Measurements from ENCODE around the gene RNF17. TPM values are rescaled to one million over a fixed set of nuclear protein-coding genes. Genes with fewer than 3 reads are reported as not detected.

Gene RNF17
- total and polyA plus RNA-seq, 12 donors, result 0.28 TPM; not detected in 11

DNA sequence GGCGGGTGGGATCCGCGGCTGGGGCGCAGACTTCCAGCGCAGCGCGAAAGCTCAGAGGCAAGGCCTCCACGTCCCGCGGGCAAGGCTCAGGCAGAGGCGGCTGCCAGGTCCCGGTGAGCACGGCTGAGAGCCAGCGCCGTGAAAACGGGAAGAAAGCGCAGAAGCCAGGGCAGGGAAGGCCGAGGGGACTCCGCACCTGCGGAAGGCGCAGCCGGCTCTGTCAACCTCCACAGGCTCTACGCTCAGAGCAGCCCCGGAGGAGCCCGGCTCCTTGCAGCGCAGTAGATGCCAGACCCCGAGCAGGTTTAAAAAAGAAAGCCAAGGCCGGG lies 131.0 kb downstream of the RNF17 start:
- no peaks in the 10 kb centered on the region for H3K36me3 ChIP-seq (replicated peaks in 1 of 2)
- TF ChIP-seq, protein P1, sequence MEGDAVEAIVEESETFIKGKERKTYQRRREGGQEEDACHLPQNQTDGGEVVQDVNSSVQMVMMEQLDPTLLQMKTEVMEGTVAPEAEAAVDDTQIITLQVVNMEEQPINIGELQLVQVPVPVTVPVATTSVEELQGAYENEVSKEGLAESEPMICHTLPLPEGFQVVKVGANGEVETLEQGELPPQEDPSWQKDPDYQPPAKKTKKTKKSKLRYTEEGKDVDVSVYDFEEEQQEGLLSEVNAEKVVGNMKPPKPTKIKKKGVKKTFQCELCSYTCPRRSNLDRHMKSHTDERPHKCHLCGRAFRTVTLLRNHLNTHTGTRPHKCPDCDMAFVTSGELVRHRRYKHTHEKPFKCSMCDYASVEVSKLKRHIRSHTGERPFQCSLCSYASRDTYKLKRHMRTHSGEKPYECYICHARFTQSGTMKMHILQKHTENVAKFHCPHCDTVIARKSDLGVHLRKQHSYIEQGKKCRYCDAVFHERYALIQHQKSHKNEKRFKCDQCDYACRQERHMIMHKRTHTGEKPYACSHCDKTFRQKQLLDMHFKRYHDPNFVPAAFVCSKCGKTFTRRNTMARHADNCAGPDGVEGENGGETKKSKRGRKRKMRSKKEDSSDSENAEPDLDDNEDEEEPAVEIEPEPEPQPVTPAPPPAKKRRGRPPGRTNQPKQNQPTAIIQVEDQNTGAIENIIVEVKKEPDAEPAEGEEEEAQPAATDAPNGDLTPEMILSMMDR (IDR thresholded peaks at IDR 0.05), result no peak
- no peak for TF ChIP-seq POLR2A (IDR thresholded peaks at IDR 0.05)

DNA sequence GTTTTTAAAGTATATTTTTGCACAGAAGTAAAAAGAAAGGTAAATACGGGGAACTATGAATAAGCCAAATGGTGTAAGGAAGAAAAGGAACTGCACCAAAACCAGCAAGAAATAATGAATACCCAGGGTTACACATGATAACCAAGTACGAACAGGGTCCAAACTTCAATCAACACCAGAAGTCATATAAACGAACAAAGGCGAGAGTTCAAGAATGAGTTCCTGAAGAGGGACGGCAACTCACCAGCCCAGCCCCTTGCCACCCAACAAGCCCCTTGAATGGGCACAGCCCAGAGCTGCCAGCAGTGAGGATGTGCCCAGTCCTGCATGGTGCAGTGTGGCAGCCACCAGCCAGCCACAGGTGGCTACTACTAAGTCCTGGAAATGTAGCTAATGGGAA lies 132.1 kb downstream of the RNF17 start:
- TF ChIP-seq, protein P1 (IDR thresholded peaks at IDR 0.05), result no peak
- no peak for TF ChIP-seq POLR2A (IDR thresholded peaks at IDR 0.05)
- H3K4me3 ChIP-seq, result no peak overlapping the region
- intact Hi-C loops (cut with DNase I), result no loop called here
- H3K4me1 ChIP-seq (replicated peaks in 1 of 2), result no peaks in the 10 kb centered on the region
- H3K36me3 ChIP-seq (replicated peaks in 1 of 2), result no peaks in the 10 kb centered on the region
- no peak for DNase-seq
- no peaks in the 10 kb centered on the region for H3K9me3 ChIP-seq (replicated peaks in 1 of 3)
- 87 to 93% (median 92%) methylated on average over 5 of the region's 5 CpGs for WGBS, 4 donors
- H3K27ac ChIP-seq, result no peak overlapping the region
- no peaks in the 10 kb centered on the region for H3K27me3 ChIP-seq

More for the DNA sequence above, 131.0 kb downstream of the RNF17 start:
- Histone ChIP-seq H3K4me1 (replicated peaks in 1 of 2) (no peaks in the 10 kb centered on the region), H3K9me3 (replicated peaks in 1 of 3) (no peaks in the 10 kb centered on the region), H3K27ac (no peak overlapping the region), H3K27me3 (no peaks in the 10 kb centered on the region), H3K4me3 (no peak overlapping the region)
- 92 to 95% (median 93%) methylated on average over 16 to 28 of the region's 28 CpGs for WGBS, 4 donors
- no peak for DNase-seq
- intact Hi-C loops (cut with DNase I), result no loop called here

DNA sequence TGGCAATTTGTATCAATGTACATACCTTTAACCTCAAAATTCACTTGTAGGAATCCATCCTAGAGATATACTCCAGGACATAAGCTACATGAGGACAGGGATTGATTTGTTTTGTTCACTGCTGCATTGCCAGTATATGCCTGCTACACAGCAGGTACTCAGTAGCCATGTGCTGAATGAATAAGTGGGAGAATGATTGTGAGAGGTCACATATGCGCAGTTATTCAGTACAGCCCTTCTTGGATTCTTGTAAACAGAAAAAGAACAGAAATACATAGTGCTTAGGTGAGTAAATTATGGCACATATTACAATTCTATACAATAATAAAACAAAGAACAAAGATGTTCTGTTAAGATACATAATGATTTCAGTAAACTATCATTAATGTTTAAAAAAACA lies 133.3 kb downstream of the RNF17 start:
- no peak overlapping the region for H3K4me3 ChIP-seq
- WGBS, 4 donors, result 94 to 100% (median 98%) methylated on average over 1 of the region's 1 CpG
- no peaks in the 10 kb centered on the region for H3K27me3 ChIP-seq
- H3K27ac ChIP-seq, result no peak overlapping the region
- no peaks in the 10 kb centered on the region for H3K9me3 ChIP-seq (replicated peaks in 1 of 3)
- TF ChIP-seq, protein P1 (IDR thresholded peaks at IDR 0.05), result no peak
- no peak for TF ChIP-seq POLR2A (IDR thresholded peaks at IDR 0.05)
- intact Hi-C loops (cut with DNase I), result no loop called here
- no peak for DNase-seq
- H3K36me3 ChIP-seq (replicated peaks in 1 of 2), result no peaks in the 10 kb centered on the region
- H3K4me1 ChIP-seq (replicated peaks in 1 of 2), result no peaks in the 10 kb centered on the region

DNA sequence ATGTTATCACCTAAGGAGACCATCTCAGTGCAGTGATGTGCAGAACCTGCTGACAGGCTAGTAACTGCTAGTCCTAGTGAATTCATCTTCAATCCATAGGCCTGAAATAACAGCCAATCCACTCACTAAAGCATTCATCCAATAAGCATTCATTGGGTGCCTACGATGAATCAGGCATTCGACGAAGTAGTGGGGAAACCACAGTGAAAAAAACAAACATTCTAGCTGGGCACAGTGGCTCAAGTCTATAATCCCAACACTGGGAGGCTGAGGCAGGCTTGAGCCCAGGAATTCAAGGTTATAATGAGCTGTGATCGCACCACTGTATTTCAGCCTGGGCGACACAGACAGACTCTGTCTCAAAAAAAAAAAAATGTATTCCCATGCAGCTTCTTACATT lies 135.6 kb downstream of the RNF17 start:
- Histone ChIP-seq H3K4me3 (no peak overlapping the region), H3K4me1 (replicated peaks in 1 of 2) (no peaks in the 10 kb centered on the region), H3K27me3 (no peaks in the 10 kb centered on the region), H3K9me3 (replicated peaks in 1 of 3) (no peaks in the 10 kb centered on the region), H3K36me3 (replicated peaks in 1 of 2) (no peaks in the 10 kb centered on the region), H3K27ac (no peak overlapping the region)
- DNase-seq, result no peak
- WGBS, 4 donors, result 95 to 98% (median 97%) methylated on average over 5 of the region's 5 CpGs
- TF ChIP-seq POLR2A (IDR thresholded peaks at IDR 0.05), result no peak
- TF ChIP-seq, protein P1 (IDR thresholded peaks at IDR 0.05), result no peak
- intact Hi-C loops (cut with DNase I), result no loop called here
